ENCODE results near the gene ACACB. TPM values are rescaled to one million over a fixed set of nuclear protein-coding genes. Genes with fewer than 3 reads are reported as not detected.
A peak's percentile ranks its signal among the peaks of the same experiment; 100 is the strongest.

ACACB gene
- total RNA-seq, 4 donors from 2014 or later: 402 to 560 (median 525) TPM

DNA sequence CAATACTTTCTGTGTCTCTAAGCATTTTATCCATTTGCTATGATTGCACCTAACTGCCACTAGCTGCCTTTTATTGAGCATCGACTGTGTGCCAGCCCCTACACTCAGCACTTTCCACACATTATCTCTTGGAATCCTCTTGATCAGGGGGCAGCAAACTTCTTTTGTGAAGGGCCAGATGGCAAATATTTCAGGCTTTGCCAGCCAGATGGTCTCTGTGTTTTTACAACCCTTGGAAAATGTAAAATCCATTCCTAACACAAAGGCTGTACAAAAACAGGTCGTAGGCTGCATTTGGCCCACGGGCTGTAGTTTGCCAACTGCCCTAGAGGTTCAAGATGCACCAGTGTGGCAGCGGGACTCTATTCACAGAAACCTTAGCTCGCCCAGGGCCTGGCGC, 173.2 kb downstream of the ACACB start:
- Histone ChIP-seq H3K27me3 (peaks cover 0 to 30% of the 10 kb centered on the region in 2 donors), H3K4me1 (peaks cover 0 to 11% (median 2%) of the 10 kb centered on the region in 4 donors), H3K36me3 (no peaks in the 10 kb centered on the region), H3K9me3 (no peaks in the 10 kb centered on the region), H3K4me3 (no peak overlapping the region), H3K27ac (no peak overlapping the region)
- 69 to 77% methylated on average over 6 of the region's 6 CpGs for whole genome bisulfite sequencing, 2 donors
- TF ChIP-seq, protein P1, sequence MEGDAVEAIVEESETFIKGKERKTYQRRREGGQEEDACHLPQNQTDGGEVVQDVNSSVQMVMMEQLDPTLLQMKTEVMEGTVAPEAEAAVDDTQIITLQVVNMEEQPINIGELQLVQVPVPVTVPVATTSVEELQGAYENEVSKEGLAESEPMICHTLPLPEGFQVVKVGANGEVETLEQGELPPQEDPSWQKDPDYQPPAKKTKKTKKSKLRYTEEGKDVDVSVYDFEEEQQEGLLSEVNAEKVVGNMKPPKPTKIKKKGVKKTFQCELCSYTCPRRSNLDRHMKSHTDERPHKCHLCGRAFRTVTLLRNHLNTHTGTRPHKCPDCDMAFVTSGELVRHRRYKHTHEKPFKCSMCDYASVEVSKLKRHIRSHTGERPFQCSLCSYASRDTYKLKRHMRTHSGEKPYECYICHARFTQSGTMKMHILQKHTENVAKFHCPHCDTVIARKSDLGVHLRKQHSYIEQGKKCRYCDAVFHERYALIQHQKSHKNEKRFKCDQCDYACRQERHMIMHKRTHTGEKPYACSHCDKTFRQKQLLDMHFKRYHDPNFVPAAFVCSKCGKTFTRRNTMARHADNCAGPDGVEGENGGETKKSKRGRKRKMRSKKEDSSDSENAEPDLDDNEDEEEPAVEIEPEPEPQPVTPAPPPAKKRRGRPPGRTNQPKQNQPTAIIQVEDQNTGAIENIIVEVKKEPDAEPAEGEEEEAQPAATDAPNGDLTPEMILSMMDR (IDR thresholded peaks at IDR 0.05): no peak
- TF ChIP-seq POLR2A (IDR thresholded peaks at IDR 0.05) (no peak), EP300 (IDR thresholded peaks at IDR 0.05) (no peak)
- no peak for DNase-seq (ENCODE audit: low spot score in 2 of 2)

DNA sequence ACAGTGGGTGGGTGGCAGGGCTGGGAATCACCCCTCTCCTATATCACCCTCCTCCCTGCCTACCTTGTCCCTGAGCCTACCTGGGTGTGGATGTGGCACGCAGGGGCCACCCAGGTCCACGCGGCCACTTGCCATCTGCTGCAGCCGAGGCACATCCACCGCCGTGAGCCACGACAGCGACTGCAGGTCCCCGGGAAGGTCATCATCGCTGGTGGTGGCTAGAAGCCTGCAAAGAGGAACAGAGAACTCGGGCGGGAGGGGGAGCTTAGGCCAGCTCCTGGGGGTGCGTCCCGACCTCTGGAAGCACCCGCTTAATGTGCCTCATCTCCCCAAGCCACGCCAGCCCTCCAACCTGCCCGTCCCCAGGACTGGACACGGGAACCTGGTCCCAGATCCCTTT, 173.7 kb downstream of the ACACB start:
- no peak overlapping the region for H3K27ac ChIP-seq
- 87 to 88% methylated on average over 18 of the region's 18 CpGs for WGBS, 2 donors
- no peaks in the 10 kb centered on the region for H3K36me3 ChIP-seq
- peaks cover 0 to 30% of the 10 kb centered on the region in 2 donors for H3K27me3 ChIP-seq
- TF ChIP-seq, protein P1 (IDR thresholded peaks at IDR 0.05): no peak
- no peak for TF ChIP-seq EP300 (IDR thresholded peaks at IDR 0.05)
- TF ChIP-seq POLR2A (IDR thresholded peaks at IDR 0.05): no peak
- H3K9me3 ChIP-seq: no peaks in the 10 kb centered on the region
- H3K4me3 ChIP-seq: no peak overlapping the region
- DNase-seq (ENCODE audit: low spot score in 2 of 2): no peak
- H3K4me1 ChIP-seq: peaks cover 0 to 11% (median 2%) of the 10 kb centered on the region in 4 donors

DNA sequence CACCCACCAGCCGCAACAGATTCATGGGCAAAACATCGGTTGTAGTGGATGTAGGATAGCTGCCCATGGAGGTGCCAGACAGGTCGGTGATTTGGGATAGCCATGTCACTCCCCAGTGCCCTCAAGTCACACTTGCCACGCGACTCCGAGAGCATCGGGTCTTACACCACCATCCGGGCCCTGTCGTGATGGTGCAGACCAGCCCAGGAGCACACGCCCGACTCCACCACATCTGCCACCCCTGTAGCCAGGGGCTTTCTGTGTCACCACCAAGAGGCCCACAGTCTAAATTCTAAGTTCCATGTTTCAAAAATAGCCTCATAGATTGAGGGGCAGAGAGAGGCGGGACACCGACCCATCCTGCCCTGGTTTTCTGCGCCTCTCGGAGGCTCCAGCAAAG, 174.7 kb downstream of the ACACB start:
- 34 to 43% methylated on average over 9 to 15 of the region's 15 CpGs for WGBS, 2 donors
- no peaks in the 10 kb centered on the region for H3K9me3 ChIP-seq
- H3K4me3 ChIP-seq: peak overlapping the region in 1 of 4 donors; percentile 38
- H3K36me3 ChIP-seq: no peaks in the 10 kb centered on the region
- peaks cover 0 to 30% of the 10 kb centered on the region in 2 donors for H3K27me3 ChIP-seq
- no peak for DNase-seq (ENCODE audit: low spot score in 2 of 2)
- H3K27ac ChIP-seq: no peak overlapping the region
- peaks cover 0 to 11% (median 2%) of the 10 kb centered on the region in 4 donors for H3K4me1 ChIP-seq
- no peak for TF ChIP-seq EP300 (IDR thresholded peaks at IDR 0.05)
- TF ChIP-seq, protein P1 (IDR thresholded peaks at IDR 0.05): no peak
- TF ChIP-seq POLR2A (IDR thresholded peaks at IDR 0.05): no peak

DNA sequence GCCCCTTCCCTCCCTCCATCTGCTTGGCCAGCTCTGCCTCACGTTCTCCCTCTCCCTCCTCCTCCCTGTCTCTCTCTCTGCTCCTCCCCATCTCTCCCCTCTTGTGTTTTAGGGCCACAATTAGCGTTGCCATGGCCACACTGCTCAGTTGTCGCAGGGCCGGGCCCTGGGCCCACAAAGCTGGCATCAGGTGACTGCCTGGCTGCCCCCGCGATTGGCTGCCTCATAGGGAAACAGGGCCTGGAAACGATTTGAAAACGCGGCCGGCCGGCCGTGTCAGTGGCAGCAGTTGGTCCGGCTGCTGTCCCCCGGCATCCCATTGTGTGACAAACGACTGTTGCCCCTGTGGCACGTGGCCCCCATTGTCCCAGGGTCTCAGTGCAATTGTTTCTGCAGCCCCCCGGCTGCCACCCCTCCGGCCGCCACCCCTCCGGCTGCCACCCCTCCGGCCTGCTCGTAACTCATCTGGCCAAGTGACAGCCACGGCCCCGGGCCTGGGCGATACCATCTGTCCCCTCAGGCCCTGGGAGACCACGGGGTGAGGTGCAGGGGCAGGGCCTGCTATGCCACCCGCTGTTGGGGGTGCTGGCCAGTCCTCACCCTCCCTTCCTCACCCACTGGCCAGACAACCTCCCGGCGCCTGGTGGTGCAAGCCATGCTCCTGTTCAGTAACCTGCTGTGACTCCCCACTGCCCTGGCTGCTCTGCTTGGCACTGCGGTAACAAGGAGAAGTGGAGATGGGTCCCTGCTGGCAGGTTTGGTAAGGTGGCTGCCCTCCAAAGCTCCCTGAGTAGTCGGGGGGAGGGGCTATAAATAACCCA, 175.3 kb downstream of the ACACB start:
- TF ChIP-seq POLR2A (IDR thresholded peaks at IDR 0.05) (no peak), EP300 (IDR thresholded peaks at IDR 0.05) (no peak)
- TF ChIP-seq, protein P1 (IDR thresholded peaks at IDR 0.05): no peak
- Histone ChIP-seq H3K27ac (no peak overlapping the region), H3K4me3 (peak overlapping the region in 2 of 4 donors; percentile 13 to 38), H3K36me3 (no peaks in the 10 kb centered on the region), H3K27me3 (peaks cover 0 to 30% of the 10 kb centered on the region in 2 donors), H3K9me3 (no peaks in the 10 kb centered on the region), H3K4me1 (peaks cover 0 to 11% (median 2%) of the 10 kb centered on the region in 4 donors)
- WGBS, 2 donors: 7 to 9% methylated on average over 26 to 31 of the region's 31 CpGs
- no peak for DNase-seq (ENCODE audit: low spot score in 2 of 2)

DNA sequence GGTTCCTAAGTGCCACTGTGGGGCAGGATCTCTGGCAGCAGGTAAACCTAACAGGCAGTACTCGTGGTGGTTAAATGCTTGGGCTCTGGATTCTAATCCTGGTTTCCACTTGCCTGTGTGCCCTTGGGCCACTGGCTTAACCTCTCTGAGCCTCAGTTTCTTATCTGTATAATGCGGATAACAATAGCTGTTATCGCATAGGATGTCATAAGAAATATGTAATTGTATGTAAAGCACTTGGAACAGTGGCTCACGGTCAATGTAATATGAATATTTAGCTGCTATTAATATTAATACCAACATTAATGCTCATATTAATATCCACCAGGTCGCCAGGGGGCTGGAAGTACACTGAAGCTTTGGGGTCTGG, 175.9 kb downstream of the ACACB start:
- H3K27ac ChIP-seq: no peak overlapping the region
- TF ChIP-seq POLR2A (IDR thresholded peaks at IDR 0.05): no peak
- TF ChIP-seq, protein P1 (IDR thresholded peaks at IDR 0.05): no peak
- TF ChIP-seq EP300 (IDR thresholded peaks at IDR 0.05): no peak
- H3K9me3 ChIP-seq: no peaks in the 10 kb centered on the region
- H3K4me3 ChIP-seq: no peak overlapping the region
- no peaks in the 10 kb centered on the region for H3K36me3 ChIP-seq
- H3K4me1 ChIP-seq: peaks cover 0 to 11% (median 2%) of the 10 kb centered on the region in 4 donors
- H3K27me3 ChIP-seq: peaks cover 0 to 30% of the 10 kb centered on the region in 2 donors
- WGBS, 2 donors: 85 to 86% methylated on average over 5 of the region's 5 CpGs
- DNase-seq (ENCODE audit: low spot score in 2 of 2): no peak

Data from tibial nerve (tissue), 4 donors.